Left ventricle myocardium inferior (tissue), 1 donor: ENCODE results near the gene SEC23A. TPM values are rescaled to one million over a fixed set of nuclear protein-coding genes. Genes with fewer than 3 reads are reported as not detected.
"Not testable (repeated sequence)": the region's sequence is repeated elsewhere in the genome, so short reads cannot be mapped to it uniquely, and the experiment has no call there.

Experiments
- DNase-seq: peaks from one replicate; pipeline ENCODE4 v3.0.0-alpha.2; 2020
- H3K27ac ChIP-seq: fragments of 200-600 bp; replicated peaks from 2 replicates; pipeline ENCODE4 v1.8.0; 2021
- H3K27me3 ChIP-seq: fragments of 200-600 bp; 2 replicates; pipeline ENCODE4 v1.8.0; 2021; ENCODE audit warnings: low read depth
- H3K36me3 ChIP-seq: fragments of 200-600 bp; 2 replicates; pipeline ENCODE4 v1.8.0; 2021
- H3K4me1 ChIP-seq: fragments of 200-600 bp; 2 replicates; pipeline ENCODE4 v1.8.0; 2021
- H3K4me3 ChIP-seq: fragments of 200-600 bp; 2 replicates; pipeline ENCODE4 v1.8.0; 2021; ENCODE audit warnings: mild to moderate bottlenecking, moderate library complexity
- H3K9me3 ChIP-seq: fragments of 200-600 bp; replicated peaks from 2 replicates; pipeline ENCODE4 v1.8.0; 2021
- CTCF ChIP-seq: fragments of 200-600 bp; IDR thresholded peaks from 2 replicates; pipeline ENCODE4 v1.8.0; 2021; ENCODE audit warnings: antibody characterized with exemption, mild to moderate bottlenecking, borderline replicate concordance
- intact Hi-C: fragments of 100-400 bp; cut with micrococcal nuclease; formaldehyde crosslinking; loops from one replicate; pipeline ENCODE4 v1.11.0; 2022
- total RNA-seq: library from RNA; stranded (reverse); fragmentation: NEBNext Ultra II Directional; extraction: Animal tissue kit (Norgen Biotek cat#: 25700); gene quantifications from one replicate; pipeline ENCODE4 v1.2.1, GENCODE V29; 2021
- donor health status: DM: no; HTN: yes; CAD: no; lungs with severe emphysema.

SEC23A gene
- total RNA-seq, 1 donor from 2014 or later = 75.0 TPM

GRCh38 chr14:39107591-39107996, 4.6 kb upstream of the SEC23A start:
- H3K36me3 ChIP-seq = no peaks in the 10 kb centered on the region
- DNase-seq = no peak
- no peaks in the 10 kb centered on the region for H3K27me3 ChIP-seq
- intact Hi-C loops = no loop called here
- H3K27ac ChIP-seq = no peak overlapping the region
- H3K9me3 ChIP-seq = no peaks in the 10 kb centered on the region
- H3K4me1 ChIP-seq = peaks cover 21% of the 10 kb centered on the region
- TF ChIP-seq CTCF = peak; percentile 49
- H3K4me3 ChIP-seq = no peak overlapping the region

- Histone ChIP-seq H3K4me3 (peak overlapping the region; percentile 95), H3K27ac (peak overlapping the region; percentile 97), H3K4me1 (peaks cover 52% of the 10 kb centered on the region)
- H3K9me3 ChIP-seq, DNase-seq, H3K27me3 ChIP-seq, intact Hi-C loops, H3K36me3 ChIP-seq: not testable (repeated sequence)
Measured at GRCh38 chr14:39104078-39104801, 1.2 kb upstream of the SEC23A start.

GRCh38 chr14:39102265-39102968, 618 bp downstream of the SEC23A start:
- TF ChIP-seq CTCF = no peak
- intact Hi-C loops = no loop called here
- Histone ChIP-seq H3K27me3 (no peaks in the 10 kb centered on the region), H3K4me3 (peak overlapping the region; percentile 95), H3K4me1 (peaks cover 70% of the 10 kb centered on the region), H3K27ac (peak overlapping the region; percentile 97), H3K36me3 (no peaks in the 10 kb centered on the region), H3K9me3 (no peaks in the 10 kb centered on the region)
- DNase-seq = peak; percentile 20

- intact Hi-C loops = no loop called here
- peaks cover 12% of the 10 kb centered on the region for H3K36me3 ChIP-seq
- no peak overlapping the region for H3K4me3 ChIP-seq
- TF ChIP-seq CTCF = no peak
- peaks cover 78% of the 10 kb centered on the region for H3K4me1 ChIP-seq
- no peak overlapping the region for H3K27ac ChIP-seq
- no peak for DNase-seq
- no peaks in the 10 kb centered on the region for H3K27me3 ChIP-seq
- H3K9me3 ChIP-seq = no peaks in the 10 kb centered on the region
Measured at GRCh38 chr14:39099748-39100147, 3.3 kb downstream of the SEC23A start.

- DNase-seq, intact Hi-C loops: not testable (repeated sequence)
- peaks cover 72% of the 10 kb centered on the region for H3K4me1 ChIP-seq
Measured at GRCh38 chr14:39099215-39099614, 3.8 kb downstream of the SEC23A start.

GRCh38 chr14:39097159-39097558, 5.9 kb downstream of the SEC23A start:
- no peak overlapping the region for H3K4me3 ChIP-seq
- intact Hi-C loops = no loop called here
- H3K27me3 ChIP-seq = no peaks in the 10 kb centered on the region
- H3K36me3 ChIP-seq = peaks cover 34% of the 10 kb centered on the region
- peak overlapping the region; percentile 9 for H3K27ac ChIP-seq
- no peaks in the 10 kb centered on the region for H3K9me3 ChIP-seq
- TF ChIP-seq CTCF = no peak
- peaks cover 53% of the 10 kb centered on the region for H3K4me1 ChIP-seq
- no peak for DNase-seq

More at GRCh38 chr14:39099215-39099614, 3.8 kb downstream of the SEC23A start:
- H3K27ac ChIP-seq, H3K9me3 ChIP-seq, H3K27me3 ChIP-seq, H3K4me3 ChIP-seq: not testable (repeated sequence)
- H3K36me3 ChIP-seq = peaks cover 16% of the 10 kb centered on the region
